H1 (cell line): ENCODE data around the gene CAMTA1.

ENCODE experiments used
- CREB1 ChIP-seq: IDR thresholded peaks from 2 replicates; pipeline ENCODE4 v1.6.1; 2012; ENCODE audit warnings: inconsistent platforms
- CTCF ChIP-seq, 3 experiments: IDR thresholded peaks; 1 replicate in 2 of 3; 2 replicates in 1 of 3; pipeline versions ENCODE4 v1.5.1 to v1.6.1; 2011; ENCODE audit warnings: low read length in 3 of 3, mild to moderate bottlenecking in 3 of 3, inconsistent platforms in 2 of 3, low read depth in 1 of 3, moderate library complexity in 1 of 3; ENCODE audit not compliant: insufficient read depth in 1 of 3; ENCODE audit errors: control extremely low read depth in 1 of 3
- GABPA ChIP-seq: IDR thresholded peaks from 2 replicates; pipeline ENCODE4 v1.6.1; 2011; ENCODE audit warnings: mild to moderate bottlenecking, low read length, moderate library complexity, borderline replicate concordance; ENCODE audit not compliant: insufficient read depth
- JUN ChIP-seq: IDR thresholded peaks from 2 replicates; pipeline ENCODE4 v1.6.1; 2011; ENCODE audit warnings: low read depth, mild to moderate bottlenecking, improper control_type of control experiment, low read length
- JUND ChIP-seq: IDR thresholded peaks from 2 replicates; pipeline ENCODE4 v1.6.1; 2011; ENCODE audit warnings: mild to moderate bottlenecking, improper control_type of control experiment, low read length
- MAX ChIP-seq: IDR thresholded peaks from 2 replicates; pipeline ENCODE4 v1.6.1; 2012; ENCODE audit warnings: inconsistent platforms
- RAD21 ChIP-seq, 2 experiments: IDR thresholded peaks in 1 of 2; conservative IDR thresholded peaks in 1 of 2; 2 replicates each; pipeline ENCODE4 v1.6.1; 2011; ENCODE audit warnings: low read depth in 2 of 2, low read length in 2 of 2, improper control_type of control experiment in 1 of 2, inconsistent platforms in 1 of 2, mild to moderate bottlenecking in 1 of 2, moderate library complexity in 1 of 2
- SIRT6 ChIP-seq: IDR thresholded peaks from one replicate; pipeline ENCODE4 v1.7.1; 2012; ENCODE audit warnings: low read length, inconsistent platforms

GRCh38 chr1:7278827-7279765 is 493.8 kb downstream of the CAMTA1 start:
- TF ChIP-seq CTCF (IDR thresholded peaks at IDR 0.05; ENCODE audit: control extremely low read depth in 1 of 3, insufficient read depth in 1 of 3, low read depth in 1 of 3, low read length in 3 of 3): no peak
- no peak for TF ChIP-seq SIRT6
- TF ChIP-seq GABPA: no peak
- TF ChIP-seq JUND: no peak
- no peak for TF ChIP-seq CREB1
- no peak for TF ChIP-seq RAD21 (IDR thresholded peaks at IDR 0.05 in 1 of 2, conservative IDR thresholded peaks at IDR 0.05 in 1 of 2; ENCODE audit: low read depth in 2 of 2, low read length in 2 of 2)
- TF ChIP-seq JUN: no peak
- no peak for TF ChIP-seq MAX
